Caco-2 (cell line): ENCODE results near the gene CX3CL1. TPM values are rescaled to one million over a fixed set of nuclear protein-coding genes. Genes with fewer than 3 reads are reported as not detected.
"Not testable (repeated sequence)": the region's sequence is repeated elsewhere in the genome, so short reads cannot be mapped to it uniquely, and the experiment has no call there.

Source experiments
- BruUV-seq: library from RNA; stranded (reverse); fragments of 400-500 nt; replicated peaks from 2 replicates; lab custom pipeline; 2021; lab: Mats Ljungman, UMichigan
- CTCF ChIA-PET: fragments of 300-600 bp; sonication (Branson Sonifier 250); formaldehyde crosslinking; loops from one replicate; lab custom pipeline; 2022; ENCODE audit warnings: antibody characterized with exemption; lab: Charles Lee
- POLR2A ChIA-PET: fragments of 300-600 bp; sonication (Branson Sonifier 250); formaldehyde crosslinking; loops from one replicate; lab custom pipeline; 2022; ENCODE audit warnings: antibody characterized with exemption; lab: Charles Lee
- DNase-seq, 2 experiments: peaks; one replicate each; pipeline versions ENCODE4 v3.0.0 to v3.0.0-alpha.2; 2020 to 2022
- H3K27me3 ChIP-seq: replicated peaks from 2 replicates; pipeline ENCODE4 v1.6.0; 2011; ENCODE audit warnings: low read length; ENCODE audit not compliant: control insufficient read depth, insufficient read depth
- H3K36me3 ChIP-seq: 2 replicates; pipeline ENCODE4 v1.5.1; 2011; ENCODE audit warnings: low read length; ENCODE audit not compliant: control insufficient read depth, insufficient read depth
- H3K4me1 ChIP-seq: fragments of 250-450 bp; sonication (Bioruptor Pico); 2 replicates; pipeline ENCODE4 v1.5.1; 2020; ENCODE audit warnings: mild to moderate bottlenecking
- H3K4me3 ChIP-seq: 2 replicates; pipeline ENCODE4 v1.5.1; 2011; ENCODE audit warnings: low read depth, mild to moderate bottlenecking, control low read depth, low read length
- H3K9me3 ChIP-seq: fragments of 250-450 bp; sonication (Bioruptor Pico); 2 replicates; pipeline ENCODE4 v1.5.1; 2020; ENCODE audit warnings: mild to moderate bottlenecking, moderate library complexity
- H3K27ac Mint-ChIP-seq: one replicate; pipeline ENCODE4 v1.8.0; 2022; ENCODE audit warnings: mixed read lengths; ENCODE audit not compliant: unreplicated experiment
- H3K27me3 Mint-ChIP-seq: one replicate; pipeline ENCODE4 v1.8.0; 2022; ENCODE audit warnings: mixed read lengths; ENCODE audit not compliant: insufficient read depth, unreplicated experiment
- H3K36me3 Mint-ChIP-seq: one replicate; pipeline ENCODE4 v1.8.0; 2022; ENCODE audit warnings: mild to moderate bottlenecking, mixed read lengths; ENCODE audit not compliant: insufficient read depth, unreplicated experiment
- H3K4me1 Mint-ChIP-seq: one replicate; pipeline ENCODE4 v1.8.0; 2022; ENCODE audit warnings: low read depth, mixed read lengths; ENCODE audit not compliant: unreplicated experiment
- H3K4me3 Mint-ChIP-seq: one replicate; pipeline ENCODE4 v1.8.0; 2022; ENCODE audit warnings: mild to moderate bottlenecking, moderate library complexity, mixed read lengths; ENCODE audit not compliant: unreplicated experiment
- H3K9me3 Mint-ChIP-seq: one replicate; pipeline ENCODE4 v1.8.0; 2022; ENCODE audit warnings: mixed read lengths; ENCODE audit not compliant: unreplicated experiment
- intact Hi-C: fragments of 100-400 bp; cut with micrococcal nuclease; formaldehyde crosslinking; loops from one replicate; pipeline ENCODE4 v1.10.0; 2022; ENCODE audit not compliant: unreplicated experiment
- total RNA-seq: library from RNA; stranded (reverse); gene quantifications from 2 replicates; pipeline ENCODE4 v1.2.3, GENCODE V29; 2022
- TF ChIP-seq, protein P1 (sequence below), 2 experiments: fragments of 200-600 bp in 1 of 2; IDR thresholded peaks; 1 replicate in 1 of 2; 2 replicates in 1 of 2; pipeline versions ENCODE4 v1.5.1 to v1.8.0; 2011 to 2022; ENCODE audit warnings: antibody characterized with exemption in 1 of 2, control low read depth in 1 of 2, inconsistent platforms in 1 of 2, low read depth in 1 of 2, low read length in 1 of 2, mild to moderate bottlenecking in 1 of 2, moderate library complexity in 1 of 2; ENCODE audit not compliant: insufficient read depth in 1 of 2, severe bottlenecking in 1 of 2, unreplicated experiment in 1 of 2

The CX3CL1 gene
- total RNA-seq, 1 experiment from 2014 or later: not detected

DNA sequence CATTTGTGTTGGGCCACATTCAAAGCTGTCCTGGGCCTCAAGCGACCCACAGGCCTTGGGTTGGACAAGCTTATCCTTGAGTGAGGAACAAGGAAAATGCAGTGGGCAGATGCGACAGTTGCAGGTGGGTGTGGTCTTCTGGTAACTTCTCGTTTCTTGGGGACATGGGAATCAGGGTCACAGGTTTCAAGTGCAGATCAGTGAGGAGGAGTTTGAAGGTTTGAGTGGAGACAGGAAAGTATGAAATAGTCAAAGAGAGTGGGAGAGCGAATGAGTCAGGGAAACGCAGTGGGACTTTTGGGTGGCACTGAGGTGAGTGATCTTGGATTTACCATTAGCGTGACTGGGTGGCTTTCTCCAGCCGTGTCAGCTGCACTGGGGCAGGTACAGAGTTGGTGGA is 29.1 kb upstream of the CX3CL1 start:
- H3K9me3 ChIP-seq: no peaks in the 10 kb centered on the region
- no peak for DNase-seq
- no peaks in the 10 kb centered on the region for H3K36me3 ChIP-seq
- POLR2A ChIA-PET: no interaction called here
- TF ChIP-seq, protein P1, sequence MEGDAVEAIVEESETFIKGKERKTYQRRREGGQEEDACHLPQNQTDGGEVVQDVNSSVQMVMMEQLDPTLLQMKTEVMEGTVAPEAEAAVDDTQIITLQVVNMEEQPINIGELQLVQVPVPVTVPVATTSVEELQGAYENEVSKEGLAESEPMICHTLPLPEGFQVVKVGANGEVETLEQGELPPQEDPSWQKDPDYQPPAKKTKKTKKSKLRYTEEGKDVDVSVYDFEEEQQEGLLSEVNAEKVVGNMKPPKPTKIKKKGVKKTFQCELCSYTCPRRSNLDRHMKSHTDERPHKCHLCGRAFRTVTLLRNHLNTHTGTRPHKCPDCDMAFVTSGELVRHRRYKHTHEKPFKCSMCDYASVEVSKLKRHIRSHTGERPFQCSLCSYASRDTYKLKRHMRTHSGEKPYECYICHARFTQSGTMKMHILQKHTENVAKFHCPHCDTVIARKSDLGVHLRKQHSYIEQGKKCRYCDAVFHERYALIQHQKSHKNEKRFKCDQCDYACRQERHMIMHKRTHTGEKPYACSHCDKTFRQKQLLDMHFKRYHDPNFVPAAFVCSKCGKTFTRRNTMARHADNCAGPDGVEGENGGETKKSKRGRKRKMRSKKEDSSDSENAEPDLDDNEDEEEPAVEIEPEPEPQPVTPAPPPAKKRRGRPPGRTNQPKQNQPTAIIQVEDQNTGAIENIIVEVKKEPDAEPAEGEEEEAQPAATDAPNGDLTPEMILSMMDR (IDR thresholded peaks at IDR 0.05; ENCODE audit: insufficient read depth in 1 of 2, low read depth in 1 of 2, low read length in 1 of 2, severe bottlenecking in 1 of 2, unreplicated experiment in 1 of 2): no peak
- CTCF ChIA-PET: interaction anchor here (0.6 kb wide), 2 partner anchors 169 to 174 kb away, joined by 3 to 6 read pairs; no protein-coding TSS in a partner anchor
- peaks cover 7% of the 10 kb centered on the region for H3K4me1 Mint-ChIP-seq
- no peak overlapping the region for H3K4me3 ChIP-seq
- no peaks in the 10 kb centered on the region for H3K36me3 Mint-ChIP-seq
- H3K9me3 Mint-ChIP-seq: no peaks in the 10 kb centered on the region
- BruUV-seq: no TSS peak
- H3K4me1 ChIP-seq: no peaks in the 10 kb centered on the region
- no peaks in the 10 kb centered on the region for H3K27me3 Mint-ChIP-seq
- H3K27ac Mint-ChIP-seq: no peak overlapping the region
- no peak overlapping the region for H3K4me3 Mint-ChIP-seq
- no peaks in the 10 kb centered on the region for H3K27me3 ChIP-seq
- intact Hi-C loops: no loop called here

DNA sequence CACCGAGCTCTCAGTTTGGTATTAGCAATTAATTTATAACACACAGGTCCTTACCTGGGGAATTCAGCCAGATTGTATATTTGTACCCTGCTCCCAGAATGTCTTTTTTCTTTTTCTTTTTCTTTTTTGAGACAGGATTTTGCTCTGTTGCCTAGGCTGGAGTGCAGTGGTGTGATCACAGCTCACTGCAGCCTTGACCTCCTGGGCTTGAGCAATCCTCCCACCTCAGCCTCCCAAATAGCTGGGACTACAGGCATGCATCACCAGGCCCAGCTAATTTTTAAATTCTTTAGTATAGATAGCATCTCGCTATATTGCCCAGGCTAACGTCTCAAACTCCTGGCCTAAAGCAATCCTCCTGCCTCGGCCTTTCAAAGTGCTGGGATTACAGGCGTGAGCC is 28.2 kb upstream of the CX3CL1 start:
- H3K4me1 Mint-ChIP-seq, H3K27ac Mint-ChIP-seq, H3K4me3 Mint-ChIP-seq, H3K36me3 ChIP-seq, CTCF ChIA-PET, H3K36me3 Mint-ChIP-seq, DNase-seq, H3K27me3 Mint-ChIP-seq, H3K4me3 ChIP-seq, H3K27me3 ChIP-seq, BruUV-seq, H3K9me3 ChIP-seq, H3K9me3 Mint-ChIP-seq, intact Hi-C loops, H3K4me1 ChIP-seq: not testable (repeated sequence)
- POLR2A ChIA-PET: interaction anchor here (0.5 kb wide), 1 partner anchor 553 kb away, joined by 3 read pairs; no protein-coding TSS in a partner anchor

DNA sequence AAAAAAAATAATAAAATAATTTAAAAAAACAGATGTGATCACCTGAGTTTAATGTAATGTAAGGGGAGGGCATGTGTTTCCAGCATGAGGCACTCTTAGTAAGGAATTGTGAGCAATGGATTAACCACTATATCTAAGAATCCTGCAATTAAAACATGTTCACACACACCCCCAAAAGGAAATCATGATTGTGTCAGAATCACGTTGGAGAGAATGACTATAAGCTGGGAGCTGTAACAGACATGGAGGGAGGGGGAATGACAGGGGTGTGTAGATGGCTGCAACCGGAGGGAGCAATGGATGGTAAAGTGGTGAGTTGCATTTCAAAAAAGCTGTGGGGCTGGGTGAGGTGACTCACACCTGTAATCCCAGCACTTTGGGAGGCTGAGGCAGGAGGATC is 27.3 kb upstream of the CX3CL1 start:
- H3K9me3 Mint-ChIP-seq: no peaks in the 10 kb centered on the region
- no TSS peak for BruUV-seq
- H3K4me3 Mint-ChIP-seq: no peak overlapping the region
- Histone ChIP-seq H3K36me3 (no peaks in the 10 kb centered on the region), H3K4me1 (no peaks in the 10 kb centered on the region), H3K27me3 (no peaks in the 10 kb centered on the region), H3K9me3 (no peaks in the 10 kb centered on the region), H3K4me3 (no peak overlapping the region)
- POLR2A ChIA-PET: no interaction called here
- CTCF ChIA-PET: no interaction called here
- intact Hi-C loops: no loop called here
- TF ChIP-seq, protein P1 (IDR thresholded peaks at IDR 0.05; ENCODE audit: insufficient read depth in 1 of 2, low read depth in 1 of 2, low read length in 1 of 2, severe bottlenecking in 1 of 2, unreplicated experiment in 1 of 2): no peak
- H3K27me3 Mint-ChIP-seq: no peaks in the 10 kb centered on the region
- DNase-seq: no peak
- H3K27ac Mint-ChIP-seq: no peak overlapping the region
- peaks cover 14% of the 10 kb centered on the region for H3K4me1 Mint-ChIP-seq
- no peaks in the 10 kb centered on the region for H3K36me3 Mint-ChIP-seq
